ENCODE measurements around the gene ATP4B. TPM values are rescaled to one million over a fixed set of nuclear protein-coding genes. Genes with fewer than 3 reads are reported as not detected.

ATP4B gene
- polyA plus RNA-seq, 1 of the 3 experiments (the other 2 are of a cell fraction) = not detected

DNA sequence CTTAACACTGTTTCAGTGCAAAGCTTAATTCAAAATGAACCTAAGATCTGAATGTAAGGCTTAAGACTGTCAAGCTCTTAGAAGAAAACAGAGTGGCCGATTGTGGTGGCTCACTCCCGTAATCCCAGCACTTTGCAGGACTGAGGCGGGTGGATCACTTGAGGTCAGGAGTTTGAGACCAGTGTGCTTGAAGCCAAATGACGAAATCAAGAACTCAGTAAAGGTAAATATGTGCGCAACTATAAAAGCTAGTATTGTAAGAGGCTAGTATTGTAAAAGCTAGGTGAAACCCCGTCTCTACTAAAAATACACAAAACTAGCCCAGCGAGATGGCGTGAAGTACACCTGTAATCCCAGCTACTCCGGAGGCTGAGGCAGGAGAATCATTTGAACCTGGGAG lies 12.7 kb downstream of the ATP4B start:
- H3F3A ChIP-seq (replicated peaks; ENCODE audit: insufficient read depth) = peaks cover 7% of the 10 kb centered on the region

DNA sequence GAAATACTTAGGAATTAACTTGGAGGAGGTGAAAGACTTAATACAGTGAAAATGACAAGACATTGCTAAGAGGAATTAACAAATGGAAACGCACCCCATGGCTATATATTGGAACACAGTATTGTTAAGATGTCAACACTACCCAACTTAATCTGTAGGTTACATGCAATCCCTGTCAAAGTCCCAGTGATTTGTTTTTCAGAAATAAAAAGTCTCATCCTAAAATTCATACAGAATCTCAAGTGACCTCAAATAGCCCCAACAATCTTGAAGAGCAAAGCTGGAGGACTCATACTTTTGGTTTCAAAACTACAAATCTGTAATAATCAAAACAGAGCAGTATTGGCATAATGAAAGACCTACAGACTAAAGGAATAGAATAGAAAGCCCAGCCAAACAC lies 13.2 kb downstream of the ATP4B start:
- H2AFZ ChIP-seq (ENCODE audit: low read depth) = no peak overlapping the region
- no peaks in the 10 kb centered on the region for H3K27me3 ChIP-seq (ENCODE audit: insufficient read depth)
- TF ChIP-seq EZH2phosphoT487 (IDR thresholded peaks at IDR 0.05; ENCODE audit: borderline replicate concordance, low read depth) (no peak), GATA2 (CRISPR knock-in tag; IDR thresholded peaks at IDR 0.05) (no peak), MEF2A (IDR thresholded peaks at IDR 0.05; ENCODE audit: borderline replicate concordance, low read depth) (no peak), RXRA (IDR thresholded peaks at IDR 0.05; ENCODE audit: borderline replicate concordance, low read depth) (no peak), FOXJ3 (CRISPR knock-in tag; IDR thresholded peaks at IDR 0.05) (no peak), MXI1 (IDR thresholded peaks at IDR 0.05; ENCODE audit: low read depth, low read length) (no peak), SIN3A (IDR thresholded peaks at IDR 0.05; ENCODE audit: borderline replicate concordance, low read depth, low read length) (no peak), TAF1 (IDR thresholded peaks at IDR 0.05; ENCODE audit: borderline replicate concordance, low read depth, low read length) (no peak)
- TF ChIP-seq, protein P1, sequence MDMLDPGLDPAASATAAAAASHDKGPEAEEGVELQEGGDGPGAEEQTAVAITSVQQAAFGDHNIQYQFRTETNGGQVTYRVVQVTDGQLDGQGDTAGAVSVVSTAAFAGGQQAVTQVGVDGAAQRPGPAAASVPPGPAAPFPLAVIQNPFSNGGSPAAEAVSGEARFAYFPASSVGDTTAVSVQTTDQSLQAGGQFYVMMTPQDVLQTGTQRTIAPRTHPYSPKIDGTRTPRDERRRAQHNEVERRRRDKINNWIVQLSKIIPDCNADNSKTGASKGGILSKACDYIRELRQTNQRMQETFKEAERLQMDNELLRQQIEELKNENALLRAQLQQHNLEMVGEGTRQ (IDR thresholded peaks at IDR 0.05; ENCODE audit: borderline replicate concordance, low read depth, low read length) = no peak
- TF ChIP-seq, protein P2, sequence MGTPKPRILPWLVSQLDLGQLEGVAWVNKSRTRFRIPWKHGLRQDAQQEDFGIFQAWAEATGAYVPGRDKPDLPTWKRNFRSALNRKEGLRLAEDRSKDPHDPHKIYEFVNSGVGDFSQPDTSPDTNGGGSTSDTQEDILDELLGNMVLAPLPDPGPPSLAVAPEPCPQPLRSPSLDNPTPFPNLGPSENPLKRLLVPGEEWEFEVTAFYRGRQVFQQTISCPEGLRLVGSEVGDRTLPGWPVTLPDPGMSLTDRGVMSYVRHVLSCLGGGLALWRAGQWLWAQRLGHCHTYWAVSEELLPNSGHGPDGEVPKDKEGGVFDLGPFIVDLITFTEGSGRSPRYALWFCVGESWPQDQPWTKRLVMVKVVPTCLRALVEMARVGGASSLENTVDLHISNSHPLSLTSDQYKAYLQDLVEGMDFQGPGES (IDR thresholded peaks at IDR 0.05; ENCODE audit: low read depth, low read length) = no peak
- ChIA-PET POLR2A (no interaction called here), CTCF (interaction anchor here (1.0 to 1.1 kb wide), 2 partner anchors 24 to 187 kb away, joined by 3 read pairs; no protein-coding TSS in a partner anchor)
- H3K79me2 ChIP-seq (ENCODE audit: insufficient read depth) = no peaks in the 10 kb centered on the region
- no peaks in the 10 kb centered on the region for H3K9me3 ChIP-seq
- peaks cover 13 to 22% of the 10 kb centered on the region in 2 experiments for H3K36me3 ChIP-seq (replicated peaks in 1 of 2; ENCODE audit: control insufficient read depth in 1 of 2, insufficient read depth in 2 of 2, low read length in 1 of 2)
- no peaks in the 10 kb centered on the region for H4K20me1 ChIP-seq (ENCODE audit: insufficient read depth)
- H3K4me3 ChIP-seq (ENCODE audit: low read depth in 2 of 2, low read length in 1 of 2) = no peak overlapping the region
- H3K4me1 ChIP-seq (ENCODE audit: control insufficient read depth in 1 of 2, insufficient read depth in 2 of 2, low read depth in 1 of 2, low read length in 1 of 2) = peaks cover 12 to 28% of the 10 kb centered on the region in 2 experiments; a peak in 3 of 4 replicates
- no peak overlapping the region for H3K9ac ChIP-seq
- WGBS (ENCODE audit: low lambda C conversion rate) = 97% methylated on average over 1 of the region's 1 CpG
- H3K27ac ChIP-seq (ENCODE audit: low read depth in 2 of 2, low read length in 1 of 2) = no peak overlapping the region
- no peak overlapping the region for H3K4me2 ChIP-seq
- no peak for DNase-seq
- H3F3A ChIP-seq (replicated peaks; ENCODE audit: insufficient read depth) = peaks cover 7% of the 10 kb centered on the region
- H3K9me2 ChIP-seq = no peaks in the 10 kb centered on the region

More for the DNA sequence above, 12.7 kb downstream of the ATP4B start:
- no peak for DNase-seq
- Histone ChIP-seq H2AFZ (ENCODE audit: low read depth) (no peak overlapping the region), H3K27ac (ENCODE audit: low read depth in 2 of 2, low read length in 1 of 2) (no peak overlapping the region), H3K4me1 (ENCODE audit: control insufficient read depth in 1 of 2, insufficient read depth in 2 of 2, low read depth in 1 of 2, low read length in 1 of 2) (peaks cover 12 to 24% of the 10 kb centered on the region in 2 experiments; a peak in 3 of 4 replicates), H3K4me2 (no peak overlapping the region), H3K9me3 (no peaks in the 10 kb centered on the region), H3K36me3 (replicated peaks in 1 of 2; ENCODE audit: control insufficient read depth in 1 of 2, insufficient read depth in 2 of 2, low read length in 1 of 2) (peaks cover 11 to 18% of the 10 kb centered on the region in 2 experiments), H3K9me2 (no peaks in the 10 kb centered on the region), H3K79me2 (ENCODE audit: insufficient read depth) (no peaks in the 10 kb centered on the region), H3K9ac (no peak overlapping the region), H4K20me1 (ENCODE audit: insufficient read depth) (no peaks in the 10 kb centered on the region), H3K27me3 (ENCODE audit: insufficient read depth) (no peaks in the 10 kb centered on the region), H3K4me3 (ENCODE audit: low read depth in 2 of 2, low read length in 1 of 2) (no peak overlapping the region)
- WGBS (ENCODE audit: low lambda C conversion rate) = 95% methylated on average over 9 of the region's 9 CpGs
- ChIA-PET POLR2A (no interaction called here), CTCF (interaction anchor here (1.0 to 1.1 kb wide), 2 partner anchors 24 to 187 kb away, joined by 3 read pairs; no protein-coding TSS in a partner anchor)
- TF ChIP-seq, protein P1 (IDR thresholded peaks at IDR 0.05; ENCODE audit: borderline replicate concordance, low read depth, low read length) = no peak
- TF ChIP-seq TAF1 (IDR thresholded peaks at IDR 0.05; ENCODE audit: borderline replicate concordance, low read depth, low read length) = no peak
